ENCODE measurements around the gene SHISAL2A.
A peak's percentile ranks its signal among the peaks of the same experiment; 100 is the strongest.
"Not testable (repeated sequence)": the region's sequence is repeated elsewhere in the genome, so short reads cannot be mapped to it uniquely, and the experiment has no call there.

The SHISAL2A gene

GRCh38 chr1:52662645-52663313, 29.8 kb downstream of the SHISAL2A start:
- DNase-seq = peak; percentile 1

- DNase-seq = no peak
Measured at GRCh38 chr1:52663716-52664115, 30.7 kb downstream of the SHISAL2A start.

GRCh38 chr1:52665006-52665941, 32.3 kb downstream of the SHISAL2A start:
- no peak for DNase-seq

- DNase-seq = no peak
Measured at GRCh38 chr1:52667290-52667689, 34.3 kb downstream of the SHISAL2A start.

GRCh38 chr1:52667984-52668383, 35.0 kb downstream of the SHISAL2A start:
- no peak for DNase-seq

- DNase-seq = no peak
Measured at GRCh38 chr1:52668711-52669110, 35.7 kb downstream of the SHISAL2A start.

GRCh38 chr1:52669696-52670095, 36.7 kb downstream of the SHISAL2A start:
- no peak for DNase-seq

GRCh38 chr1:52670604-52671003, 37.6 kb downstream of the SHISAL2A start:
- DNase-seq = no peak

- DNase-seq = no peak
Measured at GRCh38 chr1:52672946-52673345, 40.0 kb downstream of the SHISAL2A start.

- DNase-seq = no peak
Measured at GRCh38 chr1:52673513-52673912, 40.5 kb downstream of the SHISAL2A start.

- no peak for DNase-seq
Measured at GRCh38 chr1:52674497-52675384, 41.8 kb downstream of the SHISAL2A start.

GRCh38 chr1:52676249-52676903, 43.4 kb downstream of the SHISAL2A start:
- DNase-seq = no peak

- no peak for DNase-seq
Measured at GRCh38 chr1:52677076-52677806, 44.3 kb downstream of the SHISAL2A start.

GRCh38 chr1:52679048-52679447, 46.1 kb downstream of the SHISAL2A start:
- DNase-seq = no peak

- no peak for DNase-seq
Measured at GRCh38 chr1:52679498-52679897, 46.5 kb downstream of the SHISAL2A start.

- no peak for DNase-seq
Measured at GRCh38 chr1:52680353-52680752, 47.4 kb downstream of the SHISAL2A start.

GRCh38 chr1:52681136-52681535, 48.2 kb downstream of the SHISAL2A start:
- DNase-seq = no peak

GRCh38 chr1:52683367-52683940, 50.5 kb downstream of the SHISAL2A start:
- no peak for DNase-seq

- no peak for DNase-seq
Measured at GRCh38 chr1:52684545-52684944, 51.6 kb downstream of the SHISAL2A start.

- DNase-seq = not testable (repeated sequence)
Measured at GRCh38 chr1:52686261-52686751, 53.3 kb downstream of the SHISAL2A start.

GRCh38 chr1:52686830-52687229, 53.9 kb downstream of the SHISAL2A start:
- no peak for DNase-seq

Data from NCI-H524 treated with DMSO at 0.1 percent for 48 hours (cell line).